Astrocyte of the cerebellum (primary cell): ENCODE results near the gene HS1BP3.

Source experiments
- DNase-seq: peaks from one replicate; pipeline ENCODE4 v3.0.0-alpha.2; 2011; ENCODE audit warnings: low read depth
- H3K4me3 ChIP-seq: 2 replicates; pipeline ENCODE4 v1.5.1; 2011; ENCODE audit warnings: mild to moderate bottlenecking, low read depth, low read length, moderate library complexity
- in situ Hi-C: cut with HindIII; loops from 2 replicates; pipeline ENCODE4 v1.10.0; 2017; ENCODE audit warnings: low sequenced_read_pairs
- TF ChIP-seq, protein P1 (sequence below): IDR thresholded peaks from 2 replicates; pipeline ENCODE4 v1.5.1; 2012; ENCODE audit warnings: low read length, low read depth, moderate library complexity, mild to moderate bottlenecking; ENCODE audit errors: missing control alignments

The HS1BP3 gene

DNA sequence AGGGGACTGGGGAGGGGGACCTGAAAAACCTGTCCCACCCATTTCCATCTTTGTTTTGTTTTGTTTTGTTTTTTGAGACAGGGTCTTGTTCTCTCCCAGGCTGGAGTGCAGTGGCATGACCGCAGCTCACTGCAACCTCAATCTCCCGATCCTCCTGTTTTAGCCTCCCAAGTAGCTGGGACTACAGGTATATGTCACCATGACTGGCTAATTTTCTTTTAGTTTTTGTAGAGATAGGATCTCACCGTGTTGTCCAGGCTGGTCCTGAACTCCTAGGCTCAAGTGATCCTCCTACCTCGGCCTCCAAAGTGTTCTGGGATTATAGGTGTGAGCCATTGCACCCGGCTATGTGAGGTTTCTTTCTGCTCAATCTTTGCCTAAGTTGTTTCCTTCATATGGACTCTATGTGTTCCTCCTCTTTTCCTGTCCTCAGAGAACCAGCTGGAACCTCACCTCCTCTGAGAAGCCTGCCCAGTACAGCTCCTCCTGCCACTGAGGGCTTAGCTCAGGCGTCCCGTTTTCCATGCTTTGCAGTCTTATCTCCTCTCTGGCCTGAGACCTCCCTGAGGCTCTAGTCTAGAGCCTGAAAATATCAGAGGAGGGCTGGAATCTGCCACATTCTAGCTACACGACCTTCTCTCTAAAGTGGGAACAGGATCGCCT, 74.8 kb downstream of the HS1BP3 start:
- in situ Hi-C loops, result no loop called here
- TF ChIP-seq, protein P1, sequence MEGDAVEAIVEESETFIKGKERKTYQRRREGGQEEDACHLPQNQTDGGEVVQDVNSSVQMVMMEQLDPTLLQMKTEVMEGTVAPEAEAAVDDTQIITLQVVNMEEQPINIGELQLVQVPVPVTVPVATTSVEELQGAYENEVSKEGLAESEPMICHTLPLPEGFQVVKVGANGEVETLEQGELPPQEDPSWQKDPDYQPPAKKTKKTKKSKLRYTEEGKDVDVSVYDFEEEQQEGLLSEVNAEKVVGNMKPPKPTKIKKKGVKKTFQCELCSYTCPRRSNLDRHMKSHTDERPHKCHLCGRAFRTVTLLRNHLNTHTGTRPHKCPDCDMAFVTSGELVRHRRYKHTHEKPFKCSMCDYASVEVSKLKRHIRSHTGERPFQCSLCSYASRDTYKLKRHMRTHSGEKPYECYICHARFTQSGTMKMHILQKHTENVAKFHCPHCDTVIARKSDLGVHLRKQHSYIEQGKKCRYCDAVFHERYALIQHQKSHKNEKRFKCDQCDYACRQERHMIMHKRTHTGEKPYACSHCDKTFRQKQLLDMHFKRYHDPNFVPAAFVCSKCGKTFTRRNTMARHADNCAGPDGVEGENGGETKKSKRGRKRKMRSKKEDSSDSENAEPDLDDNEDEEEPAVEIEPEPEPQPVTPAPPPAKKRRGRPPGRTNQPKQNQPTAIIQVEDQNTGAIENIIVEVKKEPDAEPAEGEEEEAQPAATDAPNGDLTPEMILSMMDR, result no peak
- H3K4me3 ChIP-seq, result no peak overlapping the region
- no peak for DNase-seq

DNA sequence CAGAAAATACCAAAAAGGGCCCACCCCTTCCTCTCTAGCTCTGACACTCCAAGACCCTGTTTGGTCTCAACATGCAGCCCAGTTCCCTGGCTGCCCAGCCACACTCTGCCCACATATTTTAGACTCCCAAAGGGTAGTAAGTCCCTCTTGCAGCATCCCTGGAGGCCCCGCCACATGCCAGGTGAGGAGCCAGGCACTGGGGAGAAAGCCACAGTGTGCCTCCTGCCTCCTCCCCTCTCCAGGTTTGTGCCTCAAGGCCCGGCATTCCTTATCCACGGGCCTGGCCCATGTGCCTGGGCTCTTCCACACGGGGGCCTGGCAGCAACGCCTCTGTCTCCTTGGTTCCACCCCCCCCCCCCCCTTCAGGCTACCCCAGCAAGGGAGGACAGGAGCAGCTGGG, 75.5 kb downstream of the HS1BP3 start:
- DNase-seq, result no peak

DNA sequence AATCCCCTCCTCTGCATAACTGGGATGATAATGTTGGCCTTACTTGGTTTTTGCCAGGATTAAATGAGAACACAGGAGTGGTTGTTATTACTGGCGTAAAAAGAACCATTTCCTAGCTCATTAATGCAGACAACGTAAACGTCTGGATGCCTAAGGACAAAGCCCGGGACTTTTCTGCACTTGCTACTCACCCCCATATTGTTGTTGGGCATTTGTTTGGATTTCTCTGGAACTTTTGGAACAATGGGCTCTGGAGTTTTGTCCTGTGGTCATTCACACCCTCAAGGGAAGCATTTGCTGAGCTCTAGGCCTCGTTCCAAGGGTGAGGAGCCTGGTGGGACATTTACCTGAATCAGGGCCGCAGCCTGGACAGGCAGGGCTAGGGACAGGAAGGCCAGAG, 76.0 kb downstream of the HS1BP3 start:
- no peak for DNase-seq
- in situ Hi-C loops, result no loop called here
- no peak overlapping the region for H3K4me3 ChIP-seq
- TF ChIP-seq, protein P1, result no peak

More for the DNA sequence above, 75.5 kb downstream of the HS1BP3 start:
- TF ChIP-seq, protein P1, result no peak
- H3K4me3 ChIP-seq, result no peak overlapping the region
- in situ Hi-C loops, result no loop called here

DNA sequence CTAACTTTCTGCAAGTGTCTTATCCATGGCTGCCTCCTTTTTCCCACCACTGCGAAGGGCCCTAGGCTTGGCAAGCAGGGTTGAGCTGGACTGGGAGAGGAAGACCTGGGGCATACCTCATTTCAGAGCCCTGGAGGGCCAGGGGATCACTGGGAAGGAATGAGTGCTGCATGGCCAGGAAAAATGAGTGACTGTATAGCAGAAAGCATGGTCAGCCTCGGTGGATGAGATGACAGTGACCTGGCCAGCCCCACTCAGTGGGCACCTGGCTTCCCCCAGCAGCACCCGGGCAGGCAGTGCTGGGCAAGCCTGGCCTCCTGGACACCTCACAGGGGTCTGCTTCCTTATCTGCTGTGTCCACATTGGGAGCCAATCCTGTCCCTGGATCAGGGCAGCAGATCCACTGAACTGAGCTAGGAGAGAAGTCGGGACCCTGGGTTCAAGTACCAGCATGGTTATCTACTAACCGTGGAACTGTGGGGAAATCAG, 76.4 kb downstream of the HS1BP3 start:
- H3K4me3 ChIP-seq, result no peak overlapping the region
- no peak for DNase-seq
- TF ChIP-seq, protein P1, result no peak
- in situ Hi-C loops, result no loop called here

DNA sequence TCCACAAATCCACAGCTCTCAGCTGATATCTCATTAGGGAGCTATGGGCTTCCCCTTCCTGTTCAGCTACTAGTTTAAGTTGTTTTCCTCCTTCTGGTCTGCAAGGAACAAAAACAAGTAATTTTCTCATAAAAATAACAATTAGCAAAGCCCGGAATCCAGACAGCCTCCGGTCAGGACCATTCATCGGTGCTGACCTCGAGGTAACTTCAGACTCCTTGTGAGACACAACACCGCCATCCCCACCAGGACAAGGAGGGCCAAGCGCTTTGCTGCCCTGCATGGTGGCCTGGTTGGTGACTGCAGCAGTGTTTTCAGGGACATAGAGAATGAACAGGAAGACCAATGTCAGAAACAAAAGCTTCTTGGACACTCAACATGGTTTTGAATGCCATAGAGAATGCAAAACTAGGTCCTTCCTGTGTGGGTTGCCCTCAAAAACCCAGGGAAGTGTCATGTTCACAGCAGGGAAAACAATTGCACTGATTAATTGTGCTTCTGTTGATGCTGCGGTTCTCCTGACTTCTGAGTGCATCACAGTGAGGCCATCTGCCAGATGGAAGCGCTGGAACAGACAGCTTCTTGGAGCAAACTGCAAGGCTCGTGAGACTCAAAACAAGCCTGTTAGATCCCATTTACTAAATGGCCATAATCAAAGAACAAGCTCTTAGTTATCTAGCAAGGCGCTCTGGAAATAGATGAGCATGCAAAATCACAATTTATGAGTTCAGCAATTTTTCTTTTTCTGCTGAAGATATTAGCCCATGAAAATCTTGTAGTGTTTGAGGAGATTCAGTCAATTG, 77.1 kb downstream of the HS1BP3 start:
- H3K4me3 ChIP-seq, result no peak overlapping the region
- DNase-seq, result peak; percentile 82
- TF ChIP-seq, protein P1, result no peak
- in situ Hi-C loops, result no loop called here

DNA sequence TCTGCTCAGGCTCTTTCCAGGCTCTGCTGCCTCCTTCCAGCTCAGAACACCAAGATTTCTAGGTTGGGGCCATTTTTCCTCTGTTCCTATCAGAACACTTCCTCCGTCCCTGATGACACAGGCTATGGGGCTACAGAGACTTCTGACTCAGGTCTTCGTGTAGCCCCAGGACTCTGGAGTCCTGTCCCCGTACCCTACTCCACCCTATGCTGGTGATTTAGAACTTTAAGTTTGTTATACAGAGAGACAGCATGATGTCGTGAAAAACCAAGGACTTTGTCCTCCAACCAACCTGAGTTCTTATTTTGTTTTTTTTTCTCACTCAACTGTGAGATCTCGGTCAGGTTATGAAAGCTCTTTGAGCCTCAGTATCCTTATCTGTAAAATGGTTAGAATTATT, 78.7 kb downstream of the HS1BP3 start:
- no peak overlapping the region for H3K4me3 ChIP-seq
- in situ Hi-C loops, result no loop called here
- TF ChIP-seq, protein P1, result no peak
- DNase-seq, result no peak
